OCI-M1 (cell line): ENCODE data around the gene ST3GAL6.
A peak's percentile ranks its signal among the peaks of the same experiment; 100 is the strongest.

ENCODE experiments used
- DNase-seq: peaks from one replicate; lab custom pipeline; 2025; lab: John Stamatoyannopoulos, UW

ST3GAL6 gene

GRCh38 chr3:98777286-98777685 is 14.1 kb downstream of the ST3GAL6 start:
- DNase-seq: no peak

DNA sequence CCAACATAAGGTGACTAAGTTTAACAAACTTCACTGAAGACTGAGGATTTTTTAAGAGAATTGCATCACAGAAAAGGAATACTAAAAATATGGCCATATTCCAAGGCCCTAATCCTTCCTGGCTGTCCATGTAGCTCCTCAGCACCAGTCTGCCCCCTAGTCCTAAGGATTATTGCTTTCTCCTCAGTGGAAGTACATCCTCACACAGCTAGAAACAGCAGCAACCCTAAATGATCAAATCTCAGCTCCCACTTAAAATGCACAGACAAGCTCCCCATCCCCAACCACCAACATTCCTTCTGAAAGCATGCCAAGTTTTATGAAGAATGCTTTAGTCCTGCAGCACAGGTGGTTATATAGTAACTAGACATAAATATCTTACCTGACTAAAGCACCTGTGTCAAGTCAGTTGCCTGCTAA is 14.7 kb downstream of the ST3GAL6 start:
- DNase-seq: no peak

DNA sequence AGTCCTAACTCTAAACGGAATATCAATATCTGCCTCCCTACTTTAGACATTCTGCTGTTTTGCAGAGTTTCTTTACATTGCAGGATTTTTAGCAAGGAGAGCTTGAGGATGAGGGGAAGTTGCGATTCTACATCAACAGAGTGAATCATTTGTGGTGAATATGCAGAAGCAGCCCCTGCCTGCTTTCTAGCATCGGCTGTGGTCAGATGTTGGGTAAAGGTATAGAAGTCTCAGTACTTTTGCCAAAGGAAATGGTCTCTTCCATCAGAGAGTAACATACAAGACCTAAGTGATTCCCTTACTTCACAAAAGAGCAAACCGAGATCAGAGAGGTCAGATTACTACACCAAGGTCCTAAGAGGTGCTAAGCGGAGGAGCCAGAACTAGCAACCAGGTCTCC is 15.2 kb downstream of the ST3GAL6 start:
- peak; percentile 24 for DNase-seq

GRCh38 chr3:98778852-98779413 is 15.8 kb downstream of the ST3GAL6 start:
- DNase-seq: peak; percentile 61

GRCh38 chr3:98779541-98780335 is 16.6 kb downstream of the ST3GAL6 start:
- no peak for DNase-seq

DNA sequence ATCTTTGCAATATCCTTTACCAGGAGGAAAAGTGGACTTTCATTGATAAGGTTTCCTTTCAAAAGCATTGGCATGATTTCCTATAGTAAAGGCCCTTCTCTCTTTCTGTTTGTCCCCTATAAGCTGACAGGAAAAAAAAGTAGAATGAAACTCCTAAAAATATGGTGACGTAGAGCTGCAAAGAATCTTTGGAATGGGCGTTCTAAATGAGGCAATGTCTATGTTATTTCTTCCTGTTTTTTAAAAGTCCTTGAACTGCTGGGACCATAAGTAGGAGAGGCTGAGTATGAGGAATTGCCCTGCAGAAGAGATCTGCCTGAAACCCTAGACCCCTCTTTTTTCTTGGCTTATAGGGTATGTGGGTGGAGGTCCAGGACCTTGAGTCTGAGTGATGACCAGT is 17.2 kb downstream of the ST3GAL6 start:
- no peak for DNase-seq

DNA sequence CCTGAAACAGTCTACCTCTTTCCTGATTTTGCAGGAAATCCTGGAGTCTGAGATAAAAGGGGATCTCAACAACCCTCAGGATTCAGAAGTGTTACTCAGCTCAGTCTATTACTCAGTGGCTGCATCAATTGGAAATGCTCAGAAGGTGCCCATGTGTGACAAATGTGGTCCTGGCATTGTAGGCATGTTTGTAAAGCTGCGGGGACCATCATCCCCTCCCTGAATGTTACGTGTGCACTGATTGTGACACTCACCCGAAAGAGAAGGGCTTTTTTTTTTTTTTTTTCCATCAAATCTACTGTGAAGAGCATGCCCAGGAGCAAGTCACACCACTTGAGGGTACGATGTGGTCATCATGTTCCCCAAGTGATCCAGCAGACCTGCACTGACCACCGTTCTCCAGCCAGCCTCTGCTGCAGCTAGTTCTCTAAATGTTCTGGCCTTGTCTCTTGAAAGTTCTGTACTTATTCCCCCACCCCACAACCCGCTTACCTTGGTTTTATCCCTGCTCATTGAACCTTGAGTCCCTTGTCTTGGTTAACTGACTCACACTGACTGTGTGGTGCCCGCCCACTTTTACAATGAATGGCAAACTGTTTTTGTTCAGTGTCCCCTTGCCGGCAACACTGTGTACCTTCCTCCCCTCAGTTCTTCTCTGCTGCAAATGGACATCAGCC is 19.8 kb downstream of the ST3GAL6 start:
- DNase-seq: no peak

GRCh38 chr3:98784042-98784441 is 20.9 kb downstream of the ST3GAL6 start:
- DNase-seq: no peak

DNA sequence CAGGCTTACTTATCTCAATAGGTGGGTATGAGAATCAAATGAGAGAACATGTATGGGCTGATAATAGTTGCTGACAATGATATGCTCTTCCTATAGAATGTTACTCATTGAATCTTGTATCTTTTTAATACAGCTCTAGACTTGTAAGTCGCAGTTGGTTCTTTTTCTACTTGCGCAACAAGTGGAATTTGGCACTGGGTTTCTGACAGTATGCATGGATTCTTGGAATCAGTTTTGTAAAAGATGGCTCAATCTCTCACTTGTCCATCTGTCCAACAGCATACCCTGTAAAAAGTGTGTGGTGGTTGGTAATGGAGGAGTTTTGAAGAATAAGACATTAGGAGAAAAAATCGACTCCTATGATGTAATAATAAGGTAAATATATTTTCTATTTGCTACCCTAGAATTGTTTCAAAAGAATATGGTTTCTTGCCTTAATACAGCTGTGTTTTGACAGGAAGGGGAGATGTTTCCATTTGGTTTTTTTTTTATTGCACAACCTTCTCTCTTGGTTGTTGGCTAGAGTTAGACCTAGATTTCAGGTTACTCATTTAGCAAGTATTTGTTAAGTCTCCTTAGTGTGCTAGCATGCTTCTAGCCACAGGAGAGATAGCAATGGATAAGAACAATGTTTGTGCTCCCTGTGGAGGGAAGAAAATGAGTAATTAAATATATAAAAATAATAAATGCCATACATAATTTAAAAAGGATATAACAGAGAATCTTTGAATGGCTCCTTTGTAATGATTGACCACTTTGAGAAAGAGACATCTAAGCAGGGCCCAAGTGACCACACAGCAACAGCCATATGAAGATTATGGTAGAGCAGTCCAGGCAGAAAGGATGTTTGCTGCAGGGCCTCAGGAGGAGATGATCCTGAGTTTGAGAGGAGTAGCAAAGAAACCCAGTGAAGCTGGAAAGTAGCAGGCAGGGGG is 21.8 kb downstream of the ST3GAL6 start:
- DNase-seq: no peak

GRCh38 chr3:98786364-98787006 is 23.3 kb downstream of the ST3GAL6 start:
- DNase-seq: peak; percentile 52

DNA sequence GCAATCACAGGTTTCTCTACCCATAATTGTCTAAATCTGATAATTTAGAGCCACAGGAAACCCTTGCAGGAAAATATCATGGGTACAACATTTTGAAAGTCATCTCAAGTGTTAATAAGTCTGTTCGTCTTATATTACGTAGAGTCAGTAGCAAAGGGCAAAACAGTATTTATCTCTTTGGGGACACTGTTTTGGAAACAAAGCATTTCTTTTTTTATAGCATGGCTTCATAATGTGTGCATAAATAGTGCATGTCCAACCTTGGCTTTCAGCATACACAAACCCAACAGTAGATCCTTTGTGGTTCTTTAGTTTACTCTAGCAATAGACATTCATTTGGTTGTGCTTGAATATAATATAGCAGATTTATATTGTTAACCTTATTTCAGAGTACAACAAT is 24.0 kb downstream of the ST3GAL6 start:
- no peak for DNase-seq

GRCh38 chr3:98788651-98789050 is 25.5 kb downstream of the ST3GAL6 start:
- DNase-seq: peak; percentile 22

- no peak for DNase-seq
Observed at GRCh38 chr3:98791341-98792325, 28.5 kb downstream of the ST3GAL6 start.

- DNase-seq: no peak
Observed at GRCh38 chr3:98793971-98794370, 30.8 kb downstream of the ST3GAL6 start.

DNA sequence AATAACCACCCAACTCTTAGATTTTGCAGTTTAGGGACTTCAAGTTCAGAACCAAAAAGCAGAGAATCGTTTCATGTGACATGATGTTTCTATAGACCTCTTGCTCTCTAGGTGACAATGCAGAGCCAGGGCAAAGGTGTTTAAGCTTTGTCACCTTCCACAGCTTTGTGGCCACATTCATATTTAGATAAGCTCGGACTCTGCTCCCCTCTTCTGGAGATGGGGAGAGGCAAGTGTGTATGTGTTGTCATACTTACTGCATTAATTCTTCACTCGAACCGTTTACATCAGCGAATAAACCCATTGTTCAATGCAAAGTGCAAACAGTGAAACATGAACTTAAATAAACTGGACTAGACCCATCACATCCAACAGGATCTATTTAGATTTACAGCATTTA is 33.2 kb downstream of the ST3GAL6 start:
- no peak for DNase-seq

GRCh38 chr3:98797905-98798304 is 34.8 kb downstream of the ST3GAL6 start:
- no peak for DNase-seq

GRCh38 chr3:98798820-98799219 is 35.7 kb downstream of the ST3GAL6 start:
- no peak for DNase-seq

GRCh38 chr3:98799479-98799878 is 36.3 kb downstream of the ST3GAL6 start:
- DNase-seq: no peak

DNA sequence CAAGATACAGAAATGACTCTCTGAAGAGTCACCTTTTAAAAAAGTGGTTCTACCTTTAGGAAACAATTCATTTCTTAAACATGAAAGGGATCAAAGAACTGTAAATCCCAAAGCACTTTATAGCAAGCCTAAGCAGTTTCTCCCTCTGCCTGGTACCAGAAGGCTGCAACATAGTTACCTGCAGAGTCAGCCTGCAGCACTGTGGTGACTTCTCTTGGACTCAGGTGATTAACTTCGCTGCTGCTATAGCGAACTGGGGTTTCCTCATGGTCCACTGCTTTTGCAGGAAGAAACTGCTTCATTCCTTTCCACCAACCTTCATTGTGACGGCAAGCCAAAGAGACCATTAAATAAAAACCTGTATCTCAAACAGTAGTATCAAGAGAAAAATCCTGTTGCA is 37.3 kb downstream of the ST3GAL6 start:
- no peak for DNase-seq

GRCh38 chr3:98801043-98801747 is 38.1 kb downstream of the ST3GAL6 start:
- no peak for DNase-seq
